Measurements from ENCODE around the gene AOPEP.

DNA sequence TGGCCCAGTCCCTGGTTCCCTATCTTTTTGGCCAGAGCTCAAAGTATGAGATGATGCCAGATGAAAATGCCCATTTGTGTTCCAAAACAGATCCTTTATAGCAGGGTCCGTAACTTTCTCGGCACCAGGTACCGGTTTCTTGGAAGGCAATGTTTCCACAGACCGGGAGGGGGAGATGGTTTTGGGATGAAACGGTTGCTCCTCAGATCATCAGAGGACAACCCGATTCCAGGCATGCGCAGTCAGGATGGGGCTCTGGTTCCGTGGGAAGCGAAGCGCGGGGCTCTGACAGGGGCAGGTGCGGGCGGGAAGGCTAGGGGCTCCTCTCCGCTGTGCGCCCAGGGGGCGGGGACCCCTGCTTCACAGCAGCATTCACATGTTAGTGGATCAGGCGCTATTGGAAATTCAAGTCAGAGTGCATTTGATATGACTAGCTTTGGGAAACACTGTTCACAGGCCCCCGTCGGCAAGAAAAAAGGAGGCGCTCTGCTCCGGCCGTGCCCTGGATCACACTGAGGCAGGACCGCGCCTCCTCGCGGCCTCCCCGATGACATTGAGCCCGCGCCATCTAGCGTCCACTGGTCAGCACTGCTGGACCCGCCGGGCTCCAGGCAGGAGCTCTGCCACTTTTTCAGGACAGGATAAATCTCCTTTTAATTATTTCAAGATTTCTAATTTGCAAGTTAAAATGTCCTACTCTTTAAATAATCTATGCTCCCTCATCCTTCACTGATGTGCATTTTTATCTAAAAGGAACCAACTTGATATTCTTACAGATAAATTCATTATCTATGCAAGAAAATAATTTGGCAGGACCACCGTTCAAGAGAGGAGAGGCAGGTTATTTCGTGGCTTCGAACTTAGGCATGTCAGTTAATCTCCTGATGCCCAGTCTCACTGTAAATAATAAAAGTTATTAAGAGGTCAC, 401.0 kb downstream of the AOPEP start:
- TF ChIP-seq POLR2A (IDR thresholded peaks at IDR 0.05) = no peak
- TF ChIP-seq, protein P1, sequence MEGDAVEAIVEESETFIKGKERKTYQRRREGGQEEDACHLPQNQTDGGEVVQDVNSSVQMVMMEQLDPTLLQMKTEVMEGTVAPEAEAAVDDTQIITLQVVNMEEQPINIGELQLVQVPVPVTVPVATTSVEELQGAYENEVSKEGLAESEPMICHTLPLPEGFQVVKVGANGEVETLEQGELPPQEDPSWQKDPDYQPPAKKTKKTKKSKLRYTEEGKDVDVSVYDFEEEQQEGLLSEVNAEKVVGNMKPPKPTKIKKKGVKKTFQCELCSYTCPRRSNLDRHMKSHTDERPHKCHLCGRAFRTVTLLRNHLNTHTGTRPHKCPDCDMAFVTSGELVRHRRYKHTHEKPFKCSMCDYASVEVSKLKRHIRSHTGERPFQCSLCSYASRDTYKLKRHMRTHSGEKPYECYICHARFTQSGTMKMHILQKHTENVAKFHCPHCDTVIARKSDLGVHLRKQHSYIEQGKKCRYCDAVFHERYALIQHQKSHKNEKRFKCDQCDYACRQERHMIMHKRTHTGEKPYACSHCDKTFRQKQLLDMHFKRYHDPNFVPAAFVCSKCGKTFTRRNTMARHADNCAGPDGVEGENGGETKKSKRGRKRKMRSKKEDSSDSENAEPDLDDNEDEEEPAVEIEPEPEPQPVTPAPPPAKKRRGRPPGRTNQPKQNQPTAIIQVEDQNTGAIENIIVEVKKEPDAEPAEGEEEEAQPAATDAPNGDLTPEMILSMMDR (IDR thresholded peaks at IDR 0.05) = peak; percentile 92 to 99 (median 98)

All from heart left ventricle (tissue), 13 donors.